Measurements from ENCODE around the gene KLHL29. TPM values are rescaled to one million over a fixed set of nuclear protein-coding genes. Genes with fewer than 3 reads are reported as not detected.

The KLHL29 gene
- total RNA-seq, 1 experiment from 2014 or later, result 7.7 TPM

DNA sequence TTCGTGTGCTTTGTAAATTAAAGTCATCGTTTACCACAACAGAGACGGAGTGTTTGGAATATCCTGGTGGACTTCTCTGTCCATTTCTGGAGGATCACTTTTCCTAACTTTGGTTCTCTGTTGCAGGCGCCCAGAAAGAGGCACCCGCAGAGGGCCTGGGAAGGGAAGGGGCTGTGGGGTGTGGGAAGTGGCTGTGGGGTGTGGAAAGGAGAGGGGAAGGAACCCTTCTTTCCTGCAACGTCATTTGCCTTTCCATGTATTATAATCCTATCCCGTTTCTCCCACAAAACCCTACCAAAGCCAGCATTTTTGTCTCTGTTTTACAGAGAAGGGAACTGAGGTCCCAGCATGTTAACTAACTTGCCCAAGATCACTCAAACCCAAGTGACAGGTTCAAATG, 210.0 kb downstream of the KLHL29 start:
- in situ Hi-C loops (cut with HindIII; ENCODE audit: low pct_unique_long_range_greater_than_20kb, low sequenced_read_pairs), result no loop called here

DNA sequence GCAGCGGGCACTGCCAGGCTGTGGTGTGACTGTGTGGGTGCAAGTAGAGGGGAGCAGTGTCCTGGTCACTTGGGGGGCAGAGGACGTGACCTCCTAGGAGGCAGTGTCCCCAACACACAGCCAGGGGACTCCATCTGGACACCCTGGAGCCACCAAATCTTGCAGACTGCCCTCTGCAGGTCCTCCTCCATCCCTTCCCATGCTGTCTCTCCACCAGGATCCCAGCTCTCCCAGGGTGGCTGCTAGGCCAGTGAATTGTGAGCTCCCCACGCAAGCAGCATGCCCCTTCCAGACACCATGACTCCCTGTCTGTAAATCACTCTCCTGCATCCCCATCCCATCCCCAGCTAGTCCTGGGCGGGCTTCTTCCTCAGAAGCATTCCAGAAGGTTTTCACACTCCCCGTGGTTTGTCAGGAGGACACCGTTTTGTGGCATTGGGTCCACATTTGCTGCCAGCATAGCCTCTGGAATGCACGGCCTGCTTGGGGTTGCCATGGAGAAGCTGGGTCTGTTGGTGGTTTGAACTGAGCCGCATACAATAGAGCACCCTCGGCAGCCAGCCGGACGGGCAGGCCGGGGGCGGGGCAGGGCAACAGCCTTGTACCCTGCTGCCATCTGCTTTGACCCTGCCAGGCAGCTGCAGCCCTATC, 210.7 kb downstream of the KLHL29 start:
- H3K4me1 ChIP-seq (ENCODE audit: control insufficient read depth, insufficient read depth, low read length), result no peaks in the 10 kb centered on the region
- TF ChIP-seq, protein P1, sequence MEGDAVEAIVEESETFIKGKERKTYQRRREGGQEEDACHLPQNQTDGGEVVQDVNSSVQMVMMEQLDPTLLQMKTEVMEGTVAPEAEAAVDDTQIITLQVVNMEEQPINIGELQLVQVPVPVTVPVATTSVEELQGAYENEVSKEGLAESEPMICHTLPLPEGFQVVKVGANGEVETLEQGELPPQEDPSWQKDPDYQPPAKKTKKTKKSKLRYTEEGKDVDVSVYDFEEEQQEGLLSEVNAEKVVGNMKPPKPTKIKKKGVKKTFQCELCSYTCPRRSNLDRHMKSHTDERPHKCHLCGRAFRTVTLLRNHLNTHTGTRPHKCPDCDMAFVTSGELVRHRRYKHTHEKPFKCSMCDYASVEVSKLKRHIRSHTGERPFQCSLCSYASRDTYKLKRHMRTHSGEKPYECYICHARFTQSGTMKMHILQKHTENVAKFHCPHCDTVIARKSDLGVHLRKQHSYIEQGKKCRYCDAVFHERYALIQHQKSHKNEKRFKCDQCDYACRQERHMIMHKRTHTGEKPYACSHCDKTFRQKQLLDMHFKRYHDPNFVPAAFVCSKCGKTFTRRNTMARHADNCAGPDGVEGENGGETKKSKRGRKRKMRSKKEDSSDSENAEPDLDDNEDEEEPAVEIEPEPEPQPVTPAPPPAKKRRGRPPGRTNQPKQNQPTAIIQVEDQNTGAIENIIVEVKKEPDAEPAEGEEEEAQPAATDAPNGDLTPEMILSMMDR (IDR thresholded peaks at IDR 0.05), result no peak
- no peak overlapping the region for H3K27ac ChIP-seq (ENCODE audit: low read length)
- ChIA-PET CTCF (no interaction called here), POLR2A (no interaction called here)
- H3K27me3 ChIP-seq (ENCODE audit: control insufficient read depth, insufficient read depth, low read length), result no peaks in the 10 kb centered on the region
- in situ Hi-C loops (cut with HindIII; ENCODE audit: low pct_unique_long_range_greater_than_20kb, low sequenced_read_pairs) (no loop called here), intact Hi-C loops (cut with micrococcal nuclease; ENCODE audit: unreplicated experiment) (no loop called here)
- H3K4me3 ChIP-seq (ENCODE audit: low read depth in 2 of 2, low read length in 2 of 2), result no peak overlapping the region
- H3K36me3 ChIP-seq (ENCODE audit: control insufficient read depth, insufficient read depth, low read length), result no peaks in the 10 kb centered on the region
- ATAC-seq (peak; percentile 57; the same call in 1 of the 2 replicates), DNase-seq (ENCODE audit: low read depth, low spot score) (no peak)
- no peaks in the 10 kb centered on the region for H3K9me3 ChIP-seq (ENCODE audit: control insufficient read depth, insufficient read depth, low read depth, low read length)
- no TSS peak for BruUV-seq (replicated peaks)

More for the DNA sequence above, 210.0 kb downstream of the KLHL29 start:
- no peak for ATAC-seq
- Histone ChIP-seq H3K4me3 (ENCODE audit: low read depth in 2 of 2, low read length in 2 of 2) (no peak overlapping the region), H3K27me3 (ENCODE audit: control insufficient read depth, insufficient read depth, low read length) (no peaks in the 10 kb centered on the region), H3K9me3 (ENCODE audit: control insufficient read depth, insufficient read depth, low read depth, low read length) (no peaks in the 10 kb centered on the region), H3K4me1 (ENCODE audit: control insufficient read depth, insufficient read depth, low read length) (no peaks in the 10 kb centered on the region), H3K27ac (ENCODE audit: low read length) (no peak overlapping the region), H3K36me3 (ENCODE audit: control insufficient read depth, insufficient read depth, low read length) (no peaks in the 10 kb centered on the region)
- DNase-seq (ENCODE audit: low read depth, low spot score), result no peak
- CTCF ChIA-PET, result no interaction called here
- POLR2A ChIA-PET, result no interaction called here
- intact Hi-C loops (cut with micrococcal nuclease; ENCODE audit: unreplicated experiment), result no loop called here
- BruUV-seq (replicated peaks), result no TSS peak
- TF ChIP-seq, protein P1 (IDR thresholded peaks at IDR 0.05), result no peak
- TF ChIP-seq, protein P2, sequence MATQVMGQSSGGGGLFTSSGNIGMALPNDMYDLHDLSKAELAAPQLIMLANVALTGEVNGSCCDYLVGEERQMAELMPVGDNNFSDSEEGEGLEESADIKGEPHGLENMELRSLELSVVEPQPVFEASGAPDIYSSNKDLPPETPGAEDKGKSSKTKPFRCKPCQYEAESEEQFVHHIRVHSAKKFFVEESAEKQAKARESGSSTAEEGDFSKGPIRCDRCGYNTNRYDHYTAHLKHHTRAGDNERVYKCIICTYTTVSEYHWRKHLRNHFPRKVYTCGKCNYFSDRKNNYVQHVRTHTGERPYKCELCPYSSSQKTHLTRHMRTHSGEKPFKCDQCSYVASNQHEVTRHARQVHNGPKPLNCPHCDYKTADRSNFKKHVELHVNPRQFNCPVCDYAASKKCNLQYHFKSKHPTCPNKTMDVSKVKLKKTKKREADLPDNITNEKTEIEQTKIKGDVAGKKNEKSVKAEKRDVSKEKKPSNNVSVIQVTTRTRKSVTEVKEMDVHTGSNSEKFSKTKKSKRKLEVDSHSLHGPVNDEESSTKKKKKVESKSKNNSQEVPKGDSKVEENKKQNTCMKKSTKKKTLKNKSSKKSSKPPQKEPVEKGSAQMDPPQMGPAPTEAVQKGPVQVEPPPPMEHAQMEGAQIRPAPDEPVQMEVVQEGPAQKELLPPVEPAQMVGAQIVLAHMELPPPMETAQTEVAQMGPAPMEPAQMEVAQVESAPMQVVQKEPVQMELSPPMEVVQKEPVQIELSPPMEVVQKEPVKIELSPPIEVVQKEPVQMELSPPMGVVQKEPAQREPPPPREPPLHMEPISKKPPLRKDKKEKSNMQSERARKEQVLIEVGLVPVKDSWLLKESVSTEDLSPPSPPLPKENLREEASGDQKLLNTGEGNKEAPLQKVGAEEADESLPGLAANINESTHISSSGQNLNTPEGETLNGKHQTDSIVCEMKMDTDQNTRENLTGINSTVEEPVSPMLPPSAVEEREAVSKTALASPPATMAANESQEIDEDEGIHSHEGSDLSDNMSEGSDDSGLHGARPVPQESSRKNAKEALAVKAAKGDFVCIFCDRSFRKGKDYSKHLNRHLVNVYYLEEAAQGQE (IDR thresholded peaks at IDR 0.05; ENCODE audit: insufficient read depth in 1 of 2, low read depth in 2 of 2, low read length in 1 of 2), result no peak
- TF ChIP-seq TCF7L2 (IDR thresholded peaks at IDR 0.05; ENCODE audit: low read depth, low read length) (no peak), SIN3A (IDR thresholded peaks at IDR 0.05; ENCODE audit: borderline replicate concordance, insufficient read depth, low read depth, low read length) (no peak), POLR2AphosphoS5 (IDR thresholded peaks at IDR 0.05; ENCODE audit: low read depth, low read length) (no peak)

Measured in Panc1 (cell line).